NCI-H128 (cell line): ENCODE measurements around the gene ZNF396.

ENCODE experiments used
- DNase-seq: peaks from one replicate; lab custom pipeline; 2025; ENCODE audit not compliant: unreplicated experiment; lab: John Stamatoyannopoulos, UW

ZNF396 gene

GRCh38 chr18:35386600-35387100 is 9.5 kb upstream of the ZNF396 start:
- peak; percentile 67 for DNase-seq

DNA sequence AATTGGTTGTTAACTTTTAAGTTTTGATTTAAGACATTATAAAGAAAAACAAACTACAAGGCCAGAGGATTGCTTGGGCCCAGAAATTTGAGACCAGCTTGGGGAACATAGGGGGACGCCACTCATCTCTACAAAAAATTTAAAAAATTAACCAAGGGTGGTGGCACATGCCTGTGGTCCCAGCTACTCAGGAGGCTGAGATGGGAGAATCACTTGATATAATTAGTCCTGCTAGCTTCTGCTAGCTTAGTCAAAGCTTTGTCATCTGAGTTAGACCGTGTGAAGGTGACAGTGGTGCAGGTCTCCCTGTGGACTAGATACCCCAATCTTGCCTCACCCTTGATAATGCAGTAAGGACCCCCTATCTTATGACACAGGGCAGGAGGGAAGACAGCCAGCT is 6.0 kb upstream of the ZNF396 start:
- no peak for DNase-seq

DNA sequence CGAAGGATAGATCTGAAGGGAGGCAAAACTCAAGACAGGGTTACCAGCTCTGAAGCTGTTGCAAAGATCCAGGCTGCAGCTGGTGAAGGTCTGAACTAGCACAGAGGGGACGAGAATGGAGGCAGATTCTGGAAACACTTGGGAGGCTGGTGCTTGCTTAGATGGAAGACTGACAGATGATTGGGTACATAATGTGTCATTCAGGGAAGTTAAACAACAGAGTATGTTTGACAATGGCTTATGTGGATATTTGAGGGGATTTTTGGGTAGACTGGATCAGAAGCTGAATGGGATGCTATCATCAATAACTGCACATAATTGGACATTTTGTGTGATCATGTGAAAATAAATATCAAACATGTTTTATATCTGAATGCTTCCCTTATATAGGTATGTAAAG is 2.3 kb upstream of the ZNF396 start:
- no peak for DNase-seq

DNA sequence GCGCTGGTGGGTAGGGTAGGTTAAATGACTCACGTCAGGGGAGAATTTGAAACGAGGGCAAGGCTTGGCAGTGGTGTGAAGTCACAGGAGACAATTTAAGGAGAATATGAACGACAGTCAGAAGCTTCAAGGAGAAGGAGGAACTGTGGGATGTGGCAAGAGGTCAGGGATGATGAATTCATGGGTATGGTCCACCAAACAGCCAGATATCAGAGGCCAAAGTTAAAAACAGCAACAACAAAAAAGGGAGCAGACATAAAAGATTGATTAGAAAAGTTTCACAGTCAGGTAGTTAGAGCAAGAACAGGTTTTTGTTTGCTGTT is 1.4 kb upstream of the ZNF396 start:
- DNase-seq, result no peak

DNA sequence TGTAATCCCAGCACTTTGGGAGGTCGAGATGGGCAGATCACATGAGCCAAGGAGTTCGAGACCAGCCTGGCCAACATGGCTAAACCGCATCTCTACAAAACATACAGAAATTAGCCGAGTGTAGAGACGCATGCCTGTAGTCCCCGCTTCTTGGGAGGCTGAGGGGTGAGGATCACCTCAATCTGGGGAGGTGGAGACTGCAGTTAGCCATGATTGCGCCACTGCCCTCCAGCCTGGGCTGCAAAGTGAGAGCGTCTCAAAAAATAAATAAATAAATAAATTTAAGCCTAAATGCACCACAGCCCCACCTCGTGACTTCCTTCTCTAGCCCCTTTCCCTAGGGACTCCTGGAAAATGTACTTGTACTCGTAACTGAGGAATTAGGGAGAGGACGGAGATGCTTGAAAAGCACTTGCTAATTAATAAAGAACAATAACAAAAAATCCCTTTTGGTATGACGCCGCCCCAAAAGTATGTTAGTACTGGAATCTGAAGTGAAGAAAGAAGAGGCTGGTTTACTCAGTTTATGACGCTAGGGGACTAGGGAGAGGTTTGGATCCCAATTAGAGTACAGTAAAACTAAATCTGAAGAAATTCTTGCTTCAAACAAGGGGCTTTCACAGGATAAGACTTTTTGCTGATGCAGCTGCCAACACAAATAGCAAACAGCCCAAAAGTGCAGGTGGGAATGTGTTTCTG is 887 bp upstream of the ZNF396 start:
- DNase-seq, result no peak

DNA sequence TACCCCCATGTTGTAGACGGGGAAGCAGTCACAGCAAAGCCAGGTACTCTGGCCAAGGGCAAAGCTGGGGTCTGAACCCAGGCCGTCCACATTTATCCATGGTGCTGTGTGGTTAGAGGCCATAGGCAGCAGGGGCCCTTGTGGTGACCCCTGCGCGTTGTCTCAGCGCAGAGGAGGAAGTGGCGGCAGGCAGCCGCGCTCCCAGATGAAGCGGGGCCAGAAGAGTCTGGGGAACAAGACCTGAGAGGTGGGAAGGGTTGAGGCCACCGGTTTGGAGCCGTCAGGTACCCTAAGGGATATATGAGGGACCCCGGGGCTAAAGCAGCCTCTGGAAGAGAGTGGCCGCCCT is 770 bp downstream of the ZNF396 start:
- no peak for DNase-seq

GRCh38 chr18:35374708-35375107 is 2.4 kb downstream of the ZNF396 start:
- no peak for DNase-seq

- no peak for DNase-seq
Observed at GRCh38 chr18:35371412-35372195, 5.5 kb downstream of the ZNF396 start.

DNA sequence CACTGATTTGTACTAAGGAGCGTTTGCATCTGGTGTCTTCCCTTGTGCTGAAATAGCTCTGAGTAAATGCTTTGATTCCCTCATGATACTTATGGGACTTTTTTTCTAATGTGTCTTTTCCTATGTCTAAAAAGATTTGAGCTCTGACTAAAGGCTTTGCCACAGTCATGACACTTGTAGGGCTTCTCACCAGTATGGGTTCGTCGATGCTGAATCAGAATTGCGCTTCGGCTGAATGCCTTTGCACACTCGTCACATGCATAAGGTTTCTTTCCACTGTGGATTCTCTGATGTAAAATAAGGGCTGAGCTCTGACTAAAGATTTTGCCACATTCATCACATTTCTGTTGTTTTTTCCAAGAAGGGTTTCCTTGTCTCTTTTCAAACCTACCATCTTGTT is 8.0 kb downstream of the ZNF396 start:
- no peak for DNase-seq

GRCh38 chr18:35368595-35368994 is 8.5 kb downstream of the ZNF396 start:
- DNase-seq, result no peak

DNA sequence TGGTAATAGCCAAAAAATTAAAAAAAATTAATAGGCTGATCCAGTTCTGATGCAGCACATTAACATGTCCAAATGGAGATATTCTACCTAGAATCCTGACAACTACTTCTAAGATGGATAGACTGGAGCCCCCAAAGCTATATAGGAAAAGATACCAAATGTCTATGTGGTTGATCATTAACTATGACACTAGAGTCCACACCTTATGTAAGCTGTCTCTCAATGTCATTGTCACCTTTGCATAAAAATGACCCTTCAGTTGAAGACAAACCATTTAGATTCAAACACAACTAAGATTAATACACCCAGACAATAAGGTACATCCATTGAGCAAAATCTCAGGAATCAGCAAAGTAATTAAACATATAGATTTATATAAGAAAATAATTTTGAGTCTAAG is 14.6 kb downstream of the ZNF396 start:
- DNase-seq, result no peak

- DNase-seq, result no peak
Observed at GRCh38 chr18:35361570-35362321, 15.4 kb downstream of the ZNF396 start.

DNA sequence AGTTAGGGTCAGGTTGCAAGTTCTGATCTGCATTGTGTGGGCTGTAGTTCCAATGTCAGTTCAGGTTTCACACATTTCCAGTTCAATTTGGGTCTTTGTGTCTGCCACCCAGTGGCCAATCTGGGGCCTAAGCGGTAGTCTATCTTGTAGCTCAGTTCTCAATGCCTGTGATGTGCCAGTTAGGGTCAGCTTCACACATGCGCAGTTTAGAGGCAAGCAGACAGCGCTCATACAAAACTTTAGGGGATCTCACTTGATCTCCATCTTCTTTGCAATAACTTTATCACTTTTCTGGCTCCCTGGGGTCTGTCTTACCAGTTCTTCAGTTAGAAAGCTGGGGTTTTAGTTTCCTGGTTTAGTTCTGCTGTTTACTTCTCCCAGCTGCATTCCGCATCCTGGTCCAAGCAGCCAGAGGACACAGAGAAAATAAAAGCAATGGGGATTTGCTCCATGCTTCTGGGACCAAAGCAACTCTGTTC is 22.0 kb downstream of the ZNF396 start:
- DNase-seq, result peak; percentile 32

- DNase-seq, result no peak
Observed at GRCh38 chr18:35352778-35353177, 24.4 kb downstream of the ZNF396 start.

DNA sequence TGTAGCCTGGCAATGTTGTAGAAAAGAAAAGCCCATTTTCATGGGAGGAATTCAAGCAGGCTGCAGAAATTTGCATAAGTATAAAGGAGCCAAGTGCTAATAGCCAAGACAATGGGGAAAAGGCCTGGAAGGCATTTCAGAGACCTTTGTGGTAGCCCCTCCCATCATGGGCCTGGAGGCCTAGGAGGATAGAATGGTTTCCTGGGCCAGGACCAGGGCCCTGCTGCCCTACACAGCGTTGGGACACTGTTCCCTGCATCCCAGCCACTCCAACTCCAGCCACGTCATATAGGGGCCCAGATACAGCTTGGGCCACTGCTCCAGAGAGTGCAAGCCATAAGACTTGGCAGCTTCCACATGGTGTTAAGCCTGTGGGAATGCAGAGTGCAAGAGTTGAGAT is 24.9 kb downstream of the ZNF396 start:
- DNase-seq, result no peak

DNA sequence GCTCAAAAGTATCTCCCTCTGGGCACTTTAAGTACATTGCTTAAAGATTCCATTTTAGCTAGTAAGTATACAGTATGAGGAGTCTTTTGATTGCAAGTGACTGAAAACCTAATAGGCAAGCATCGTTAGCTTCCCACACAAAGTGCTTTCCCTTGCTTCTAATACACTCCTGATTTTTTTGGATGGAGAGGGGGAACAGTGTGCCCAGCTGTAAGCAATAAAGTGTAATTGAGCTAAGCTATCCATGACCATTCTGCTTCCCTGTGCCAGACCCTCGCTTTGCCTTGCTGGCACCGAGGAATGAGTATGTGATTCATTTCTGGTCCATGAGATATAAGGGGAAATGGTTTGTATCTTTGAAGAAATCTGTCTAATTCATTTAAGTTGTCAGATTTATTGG is 29.1 kb downstream of the ZNF396 start:
- DNase-seq, result no peak

- DNase-seq, result no peak
Observed at GRCh38 chr18:35345950-35346349, 31.2 kb downstream of the ZNF396 start.

- no peak for DNase-seq
Observed at GRCh38 chr18:35345460-35345921, 31.6 kb downstream of the ZNF396 start.

DNA sequence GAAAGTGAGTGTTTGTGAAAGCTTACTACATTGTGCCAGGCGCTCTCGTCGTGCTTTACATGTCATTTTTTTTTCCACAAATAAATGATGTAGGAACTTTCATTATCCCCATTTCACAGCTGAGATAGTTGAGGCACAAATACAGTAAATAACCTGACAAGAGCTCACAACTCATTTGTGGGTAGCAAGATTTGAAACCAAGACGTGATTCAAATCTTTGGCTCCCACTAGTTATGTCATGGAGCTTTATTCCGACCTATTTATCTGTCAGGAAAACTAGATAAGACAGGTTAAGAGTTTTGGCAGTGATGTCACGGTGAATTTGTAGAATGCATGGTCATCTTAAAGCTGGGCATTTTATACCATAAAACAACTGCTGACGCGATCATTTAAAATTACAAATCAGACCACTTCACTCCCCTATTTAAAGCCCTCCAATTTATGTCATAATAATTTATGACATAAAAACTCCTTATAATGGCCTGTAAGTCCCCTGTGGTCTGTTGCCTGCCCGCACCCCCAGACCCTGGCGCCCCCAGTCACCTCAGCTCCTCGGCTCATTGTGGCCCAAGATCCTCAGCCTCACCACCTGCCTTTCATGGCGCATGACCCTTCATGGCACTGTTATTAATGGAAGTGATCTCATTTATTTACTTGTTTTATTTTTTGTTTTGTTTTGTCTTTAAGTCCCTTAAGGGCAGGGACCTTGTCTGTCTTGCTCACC is 32.2 kb downstream of the ZNF396 start:
- DNase-seq, result no peak

GRCh38 chr18:35343936-35344735 is 33.0 kb downstream of the ZNF396 start, which contains the start of gene ZNF24:
Gene ZNF24, minus strand, starts transcription at chr18:35344420. Its CDS starts 3,770 bp downstream, at chr18:35340650.
- DNase-seq, result peak; percentile 94
